Thymus (tissue), 11 donors: Measurements from ENCODE around the gene METTL26. TPM values are rescaled to one million over a fixed set of nuclear protein-coding genes. Genes with fewer than 3 reads are reported as not detected.

Experiments used
- DNase-seq, 9 donors: peaks; one replicate each; pipeline ENCODE4 v3.0.0-alpha.2; 2013; ENCODE audit warnings: low spot score in 9 of 9, low read depth in 6 of 9, missing footprints in 1 of 9
- H3K27ac ChIP-seq, 2 donors: one replicate each; pipeline ENCODE4 v1.5.1; 2013; ENCODE audit warnings: control low read depth in 1 of 2, low read depth in 1 of 2, low read length in 1 of 2, mild to moderate bottlenecking in 1 of 2, moderate library complexity in 1 of 2
- H3K27me3 ChIP-seq, 2 donors: one replicate each; pipeline ENCODE4 v1.5.1; 2013; ENCODE audit warnings: low read length in 1 of 2; ENCODE audit not compliant: control insufficient read depth in 2 of 2, insufficient read depth in 1 of 2
- H3K36me3 ChIP-seq, 2 donors: one replicate each; pipeline ENCODE4 v1.5.1; 2013; ENCODE audit warnings: low read length in 1 of 2, mild to moderate bottlenecking in 1 of 2, moderate library complexity in 1 of 2; ENCODE audit not compliant: control insufficient read depth in 2 of 2, insufficient read depth in 2 of 2
- H3K4me1 ChIP-seq, 2 donors: one replicate each; pipeline ENCODE4 v1.5.1; 2013; ENCODE audit warnings: low read length in 2 of 2; ENCODE audit not compliant: control insufficient read depth in 2 of 2, insufficient read depth in 2 of 2
- H3K4me3 ChIP-seq, 2 donors: one replicate each; pipeline ENCODE4 v1.5.1; 2013; ENCODE audit warnings: low read length in 2 of 2, control low read depth in 1 of 2, mild to moderate bottlenecking in 1 of 2
- H3K9me3 ChIP-seq, 2 donors: one replicate each; pipeline ENCODE4 v1.5.1; 2013; ENCODE audit warnings: low read length in 1 of 2, mild to moderate bottlenecking in 1 of 2; ENCODE audit not compliant: control insufficient read depth in 2 of 2, insufficient read depth in 1 of 2
- WGBS: extraction: QIAGEN DNeasy Blood & Tissue Kit; methylation state at CpG from one replicate; pipeline ENCODE4 v1.1.7; 2013; 5-methylcytosine and 5-hydroxymethylcytosine counted together
- polyA plus RNA-seq: library from polyadenylated mRNA; stranded (reverse); fragments of 200-250 nt; gene quantifications from one replicate; pipeline ENCODE4 v1.2.3, GENCODE V29; 2013
- total RNA-seq: library from RNA; stranded (reverse); fragments of 120-200 nt; gene quantifications from one replicate; pipeline ENCODE4 v1.2.4, GENCODE V29; 2013
- donor health status: healthy.

METTL26 gene
- total and polyA plus RNA-seq, 2 donors: 97.6 to 110 TPM

- 95% methylated on average over 28 of the region's 28 CpGs for WGBS
- DNase-seq: no peak
Measured at GRCh38 chr16:652454-653305, 16.6 kb upstream of the METTL26 start.

GRCh38 chr16:651844-652243 is 15.7 kb upstream of the METTL26 start:
- H3K27me3 ChIP-seq: no peaks in the 10 kb centered on the region
- no peak overlapping the region for H3K27ac ChIP-seq
- no peak overlapping the region for H3K4me3 ChIP-seq
- H3K4me1 ChIP-seq: peaks cover 18% of the 10 kb centered on the region in 2 donors
- peaks cover 11 to 34% of the 10 kb centered on the region in 2 donors for H3K36me3 ChIP-seq
- WGBS: 95% methylated on average over 22 of the region's 22 CpGs
- no peak for DNase-seq
- no peaks in the 10 kb centered on the region for H3K9me3 ChIP-seq

More at GRCh38 chr16:652454-653305, 16.6 kb upstream of the METTL26 start:
- no peaks in the 10 kb centered on the region for H3K27me3 ChIP-seq
- peaks cover 16 to 18% of the 10 kb centered on the region in 2 donors for H3K4me1 ChIP-seq
- no peaks in the 10 kb centered on the region for H3K9me3 ChIP-seq
- no peak overlapping the region for H3K27ac ChIP-seq
- H3K4me3 ChIP-seq: no peak overlapping the region
- H3K36me3 ChIP-seq: peaks cover 14 to 42% of the 10 kb centered on the region in 2 donors

- WGBS: 3% methylated on average over 44 of the region's 44 CpGs
- Histone ChIP-seq H3K9me3 (no peaks in the 10 kb centered on the region), H3K4me1 (peaks cover 18% of the 10 kb centered on the region in 2 donors), H3K4me3 (peak overlapping the region; percentile 57 to 70), H3K36me3 (peaks cover 7 to 13% of the 10 kb centered on the region in 2 donors), H3K27me3 (no peaks in the 10 kb centered on the region), H3K27ac (no peak overlapping the region)
- no peak for DNase-seq
Measured at GRCh38 chr16:649631-650030, 13.5 kb upstream of the METTL26 start.

- DNase-seq: peak; percentile 69 to 93 (median 84)
- Histone ChIP-seq H3K27me3 (peaks cover 0 to 2% of the 10 kb centered on the region in 2 donors), H3K4me3 (peak within 1 kb of the TSS; percentile 57 to 70), H3K36me3 (peaks cover 7 to 13% of the 10 kb centered on the region in 2 donors), H3K27ac (peak within 1 kb of the TSS; percentile 23 to 53), H3K4me1 (peaks cover 18% of the 10 kb centered on the region in 2 donors), H3K9me3 (no peaks in the 10 kb centered on the region)
- WGBS: under 1% methylated on average over 91 of the region's 91 CpGs
Measured at GRCh38 chr16:648781-649589, 12.9 kb upstream of the METTL26 start, which contains the start of gene WDR90. Gene WDR90 (plus strand): TSS chr16:649365. CDS start chr16:649417, 52 bp downstream.

GRCh38 chr16:648071-648780 is 12.1 kb upstream of the METTL26 start:
- no peak for DNase-seq
- H3K4me3 ChIP-seq: peak overlapping the region; percentile 57 to 70
- 37% methylated on average over 24 of the region's 24 CpGs for WGBS
- H3K4me1 ChIP-seq: peaks cover 18% of the 10 kb centered on the region in 2 donors
- H3K36me3 ChIP-seq: peaks cover 5 to 7% of the 10 kb centered on the region in 2 donors
- peaks cover 3 to 9% of the 10 kb centered on the region in 2 donors for H3K27me3 ChIP-seq
- H3K9me3 ChIP-seq: no peaks in the 10 kb centered on the region
- peak overlapping the region; percentile 23 to 43 for H3K27ac ChIP-seq

- H3K4me3 ChIP-seq: no peak overlapping the region
- peaks cover 4 to 5% of the 10 kb centered on the region in 2 donors for H3K36me3 ChIP-seq
- peaks cover 19 to 25% of the 10 kb centered on the region in 2 donors for H3K4me1 ChIP-seq
- WGBS: 95% methylated on average over 25 of the region's 25 CpGs
- H3K27ac ChIP-seq: no peak overlapping the region
- DNase-seq: no peak
- H3K9me3 ChIP-seq: no peaks in the 10 kb centered on the region
- peaks cover 12 to 18% of the 10 kb centered on the region in 2 donors for H3K27me3 ChIP-seq
Measured at GRCh38 chr16:647173-647902, 11.2 kb upstream of the METTL26 start.

DNA sequence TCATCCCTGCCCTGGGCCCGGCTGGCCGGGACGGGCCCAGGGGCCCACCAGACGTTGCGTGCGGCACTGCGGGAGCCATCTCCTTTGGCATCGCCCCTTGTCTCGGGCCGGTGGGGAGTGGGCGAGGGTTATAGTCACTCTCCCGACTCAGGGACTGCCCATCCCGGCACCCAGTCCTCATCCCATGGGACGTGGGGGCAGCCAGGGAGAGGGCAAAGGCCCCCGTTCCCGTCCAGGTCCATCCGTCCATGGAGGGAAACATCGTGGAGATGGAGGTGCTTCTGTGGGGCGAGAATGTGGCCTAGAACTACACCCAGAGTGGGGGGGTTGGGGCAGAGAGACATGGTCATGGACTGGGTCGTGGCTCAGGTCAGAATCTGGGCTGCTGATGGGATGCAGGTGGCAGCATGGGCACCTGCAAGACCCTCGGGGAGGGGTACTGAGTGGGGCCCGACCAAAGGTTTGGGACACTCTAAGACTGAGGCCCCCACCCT is 10.6 kb upstream of the METTL26 start:
- 96% methylated on average over 22 of the region's 22 CpGs for WGBS
- H3K27ac ChIP-seq: no peak overlapping the region
- peaks cover 18 to 20% of the 10 kb centered on the region in 2 donors for H3K27me3 ChIP-seq
- no peak overlapping the region for H3K4me3 ChIP-seq
- H3K36me3 ChIP-seq: peaks cover 0 to 2% of the 10 kb centered on the region in 2 donors
- no peak for DNase-seq
- no peaks in the 10 kb centered on the region for H3K9me3 ChIP-seq
- H3K4me1 ChIP-seq: peaks cover 23 to 25% of the 10 kb centered on the region in 2 donors
